ENCODE results near the gene CHMP4A.

CHMP4A gene

GRCh38 chr14:24164518-24164991 is 48.7 kb downstream of the CHMP4A start:
- H3K27me3 ChIP-seq (ENCODE audit: control insufficient read depth, insufficient read depth, low read length, poor library complexity, severe bottlenecking) = no peaks in the 10 kb centered on the region
- 93 to 95% methylated on average over 14 of the region's 14 CpGs for WGBS, 2 experiments
- no peaks in the 10 kb centered on the region for H3K36me3 ChIP-seq (ENCODE audit: control insufficient read depth, insufficient read depth, low read length)
- no peak overlapping the region for H3K27ac ChIP-seq (ENCODE audit: insufficient read depth, low read depth, low read length, poor library complexity, severe bottlenecking)
- no peaks in the 10 kb centered on the region for H3K4me1 ChIP-seq (ENCODE audit: control insufficient read depth, insufficient read depth, low read length)
- no peaks in the 10 kb centered on the region for H3K9me3 ChIP-seq (ENCODE audit: control insufficient read depth, low read length)
- H3K4me3 ChIP-seq (ENCODE audit: insufficient read depth, low read depth, low read length) = no peak overlapping the region

GRCh38 chr14:24162093-24162492 is 51.2 kb downstream of the CHMP4A start:
- Histone ChIP-seq H3K9me3 (ENCODE audit: control insufficient read depth, low read length) (no peaks in the 10 kb centered on the region), H3K27me3 (ENCODE audit: control insufficient read depth, insufficient read depth, low read length, poor library complexity, severe bottlenecking) (no peaks in the 10 kb centered on the region), H3K4me3 (ENCODE audit: insufficient read depth, low read depth, low read length) (no peak overlapping the region), H3K4me1 (ENCODE audit: control insufficient read depth, insufficient read depth, low read length) (no peaks in the 10 kb centered on the region), H3K36me3 (ENCODE audit: control insufficient read depth, insufficient read depth, low read length) (peaks cover 15% of the 10 kb centered on the region), H3K27ac (ENCODE audit: insufficient read depth, low read depth, low read length, poor library complexity, severe bottlenecking) (no peak overlapping the region)
- 95 to 96% methylated on average over 8 of the region's 8 CpGs for WGBS, 2 experiments

GRCh38 chr14:24160850-24161804 is 52.2 kb downstream of the CHMP4A start, which contains the start of gene IRF9:
IRF9 (plus strand) TSS chr14:24161265; CDS start chr14:24162145, 880 bp downstream.
- peaks cover 20% of the 10 kb centered on the region for H3K36me3 ChIP-seq (ENCODE audit: control insufficient read depth, insufficient read depth, low read length)
- no peaks in the 10 kb centered on the region for H3K9me3 ChIP-seq (ENCODE audit: control insufficient read depth, low read length)
- peak within 1 kb of the TSS; percentile 60 for H3K27ac ChIP-seq (ENCODE audit: insufficient read depth, low read depth, low read length, poor library complexity, severe bottlenecking)
- no peaks in the 10 kb centered on the region for H3K27me3 ChIP-seq (ENCODE audit: control insufficient read depth, insufficient read depth, low read length, poor library complexity, severe bottlenecking)
- peak within 1 kb of the TSS; percentile 43 for H3K4me3 ChIP-seq (ENCODE audit: insufficient read depth, low read depth, low read length)
- no peaks in the 10 kb centered on the region for H3K4me1 ChIP-seq (ENCODE audit: control insufficient read depth, insufficient read depth, low read length)
- WGBS, 2 experiments = 16 to 20% methylated on average over 12 of the region's 12 CpGs

- no peak overlapping the region for H3K27ac ChIP-seq (ENCODE audit: insufficient read depth, low read depth, low read length, poor library complexity, severe bottlenecking)
- H3K27me3 ChIP-seq (ENCODE audit: control insufficient read depth, insufficient read depth, low read length, poor library complexity, severe bottlenecking) = no peaks in the 10 kb centered on the region
- H3K9me3 ChIP-seq (ENCODE audit: control insufficient read depth, low read length) = no peaks in the 10 kb centered on the region
- 96 to 98% methylated on average over 4 of the region's 4 CpGs for WGBS, 2 experiments
- H3K4me3 ChIP-seq (ENCODE audit: insufficient read depth, low read depth, low read length) = no peak overlapping the region
- peaks cover 26% of the 10 kb centered on the region for H3K36me3 ChIP-seq (ENCODE audit: control insufficient read depth, insufficient read depth, low read length)
- no peaks in the 10 kb centered on the region for H3K4me1 ChIP-seq (ENCODE audit: control insufficient read depth, insufficient read depth, low read length)
Observed at GRCh38 chr14:24160499-24160849, 52.8 kb downstream of the CHMP4A start.

GRCh38 chr14:24159777-24160498 is 53.4 kb downstream of the CHMP4A start:
- Histone ChIP-seq H3K36me3 (ENCODE audit: control insufficient read depth, insufficient read depth, low read length) (peaks cover 32% of the 10 kb centered on the region), H3K9me3 (ENCODE audit: control insufficient read depth, low read length) (no peaks in the 10 kb centered on the region), H3K4me3 (ENCODE audit: insufficient read depth, low read depth, low read length) (no peak overlapping the region), H3K27me3 (ENCODE audit: control insufficient read depth, insufficient read depth, low read length, poor library complexity, severe bottlenecking) (no peaks in the 10 kb centered on the region), H3K4me1 (ENCODE audit: control insufficient read depth, insufficient read depth, low read length) (no peaks in the 10 kb centered on the region), H3K27ac (ENCODE audit: insufficient read depth, low read depth, low read length, poor library complexity, severe bottlenecking) (no peak overlapping the region)
- WGBS, 2 experiments = 96% methylated on average over 11 of the region's 11 CpGs
